A673 (cell line): ENCODE results near the gene HECTD4. TPM values are rescaled to one million over a fixed set of nuclear protein-coding genes. Genes with fewer than 3 reads are reported as not detected.

Source experiments
- BruUV-seq: library from RNA; stranded (reverse); fragments of 400-500 nt; replicated peaks from 2 replicates; lab custom pipeline; 2021; lab: Mats Ljungman, UMichigan
- CTCF ChIA-PET: fragments of 300-600 bp; sonication (Branson Sonifier 250); formaldehyde crosslinking; loops from one replicate; lab custom pipeline; 2022; ENCODE audit warnings: antibody characterized with exemption; lab: Charles Lee
- POLR2A ChIA-PET: fragments of 300-600 bp; sonication (Branson Sonifier 250); formaldehyde crosslinking; loops from one replicate; lab custom pipeline; 2022; ENCODE audit warnings: antibody characterized with exemption; ENCODE audit not compliant: low non-redundant PET; lab: Charles Lee
- DNase-seq: peaks from one replicate; pipeline ENCODE4 v3.0.0-alpha.2; 2015; ENCODE audit warnings: low spot score
- H3K27ac ChIP-seq: fragments of 200-600 bp; sonication (generic); 2 replicates; pipeline ENCODE4 v1.5.1; 2016; ENCODE audit warnings: mixed run types, low read depth, mild to moderate bottlenecking, mixed read lengths, antibody characterized with exemption, low read length; ENCODE audit not compliant: poor library complexity, severe bottlenecking
- H3K27me3 ChIP-seq: fragments of 200-600 bp; sonication (generic); replicated peaks from 2 replicates; pipeline ENCODE4 v1.6.1; 2017; ENCODE audit warnings: mixed run types, low read depth, mild to moderate bottlenecking, mixed read lengths, antibody characterized with exemption, low read length; ENCODE audit not compliant: insufficient read depth, poor library complexity
- H3K36me3 ChIP-seq: fragments of 200-600 bp; sonication (generic); 2 replicates; pipeline ENCODE4 v1.6.1; 2016; ENCODE audit warnings: mixed run types, mild to moderate bottlenecking, mixed read lengths, antibody characterized with exemption, low read length; ENCODE audit not compliant: insufficient read depth, poor library complexity, severe bottlenecking
- H3K4me1 ChIP-seq: fragments of 200-600 bp; sonication (generic); 2 replicates; pipeline ENCODE4 v1.6.1; 2017; ENCODE audit warnings: mixed run types, mild to moderate bottlenecking, mixed read lengths, antibody characterized with exemption, low read length; ENCODE audit not compliant: insufficient read depth, poor library complexity, severe bottlenecking
- H3K4me3 ChIP-seq: fragments of 200-600 bp; sonication (generic); 2 replicates; pipeline ENCODE4 v1.5.1; 2016; ENCODE audit warnings: low read depth, mixed run types, mild to moderate bottlenecking, mixed read lengths, low read length; ENCODE audit not compliant: poor library complexity, severe bottlenecking
- H3K9me3 ChIP-seq: fragments of 200-600 bp; sonication (generic); 2 replicates; pipeline ENCODE4 v1.6.1; 2016; ENCODE audit warnings: mixed run types, low read depth, mild to moderate bottlenecking, mixed read lengths, antibody characterized with exemption, low read length; ENCODE audit not compliant: poor library complexity, severe bottlenecking
- CTCF ChIP-seq: fragments of 300-800, 200-600 bp; sonication (generic); conservative IDR thresholded peaks from 2 replicates; pipeline ENCODE4 v1.5.1; 2017; ENCODE audit warnings: low read depth, mild to moderate bottlenecking, antibody characterized with exemption, low read length, moderate library complexity, mixed read lengths
- EZH2 ChIP-seq: fragments of 200-600 bp; sonication (generic); IDR thresholded peaks from 2 replicates; pipeline ENCODE4 v1.6.1; 2017; ENCODE audit warnings: borderline replicate concordance, low read depth, mild to moderate bottlenecking, mixed read lengths, antibody characterized with exemption, low read length; ENCODE audit not compliant: poor library complexity, severe bottlenecking
- intact Hi-C: fragments of 100-400 bp; cut with micrococcal nuclease; formaldehyde crosslinking; loops from one replicate; pipeline ENCODE4 v1.10.0; 2022; ENCODE audit not compliant: unreplicated experiment
- total RNA-seq: library from RNA; stranded (reverse); gene quantifications from 2 replicates; pipeline ENCODE4 v1.2.3, GENCODE V29; 2021

The HECTD4 gene
- total RNA-seq, 1 experiment from 2014 or later, result 52.1 TPM

- intact Hi-C loops, result no loop called here
- ChIA-PET CTCF (no interaction called here), POLR2A (no interaction called here)
- no peaks in the 10 kb centered on the region for H3K4me1 ChIP-seq
- DNase-seq, result no peak
- TF ChIP-seq EZH2 (no peak), CTCF (no peak)
- no peaks in the 10 kb centered on the region for H3K9me3 ChIP-seq
- H3K27me3 ChIP-seq, result no peaks in the 10 kb centered on the region
- peaks cover 48% of the 10 kb centered on the region for H3K36me3 ChIP-seq
- H3K27ac ChIP-seq, result no peak overlapping the region
- no peak overlapping the region for H3K4me3 ChIP-seq
- BruUV-seq, result no TSS peak
Observed at GRCh38 chr12:112153181-112153892, 228.9 kb downstream of the HECTD4 start.

GRCh38 chr12:112151766-112152541 is 230.3 kb downstream of the HECTD4 start:
- no TSS peak for BruUV-seq
- Histone ChIP-seq H3K27me3 (no peaks in the 10 kb centered on the region), H3K4me1 (no peaks in the 10 kb centered on the region), H3K27ac (no peak overlapping the region), H3K4me3 (no peak overlapping the region), H3K36me3 (peaks cover 47% of the 10 kb centered on the region), H3K9me3 (no peaks in the 10 kb centered on the region)
- CTCF ChIA-PET, result no interaction called here
- no peak for DNase-seq
- intact Hi-C loops, result no loop called here
- TF ChIP-seq CTCF, result no peak
- TF ChIP-seq EZH2, result no peak
- POLR2A ChIA-PET, result no interaction called here

- no peak for TF ChIP-seq CTCF
- TF ChIP-seq EZH2, result no peak
- no peak for DNase-seq
- H3K4me3 ChIP-seq, result no peak overlapping the region
- ChIA-PET POLR2A (no interaction called here), CTCF (no interaction called here)
- no TSS peak for BruUV-seq
- H3K4me1 ChIP-seq, result no peaks in the 10 kb centered on the region
- intact Hi-C loops, result no loop called here
- H3K9me3 ChIP-seq, result no peaks in the 10 kb centered on the region
- no peaks in the 10 kb centered on the region for H3K27me3 ChIP-seq
- no peak overlapping the region for H3K27ac ChIP-seq
- H3K36me3 ChIP-seq, result peaks cover 62% of the 10 kb centered on the region
Observed at GRCh38 chr12:112149596-112149995, 232.6 kb downstream of the HECTD4 start.
